GM18505 (cell line): ENCODE data around the gene SLC23A2.

Experiments used
- ATAC-seq: cut with Tn5 transposase; IDR thresholded peaks from one replicate; pipeline ENCODE4 v1.9.1; 2021; ENCODE audit not compliant: unreplicated experiment
- POLR2A ChIP-seq: IDR thresholded peaks from 4 replicates; pipeline ENCODE4 v1.6.1; 2011; ENCODE audit warnings: borderline replicate concordance; ENCODE audit not compliant: insufficient read depth, insufficient read length; ENCODE audit errors: extremely low read depth

Gene SLC23A2

DNA sequence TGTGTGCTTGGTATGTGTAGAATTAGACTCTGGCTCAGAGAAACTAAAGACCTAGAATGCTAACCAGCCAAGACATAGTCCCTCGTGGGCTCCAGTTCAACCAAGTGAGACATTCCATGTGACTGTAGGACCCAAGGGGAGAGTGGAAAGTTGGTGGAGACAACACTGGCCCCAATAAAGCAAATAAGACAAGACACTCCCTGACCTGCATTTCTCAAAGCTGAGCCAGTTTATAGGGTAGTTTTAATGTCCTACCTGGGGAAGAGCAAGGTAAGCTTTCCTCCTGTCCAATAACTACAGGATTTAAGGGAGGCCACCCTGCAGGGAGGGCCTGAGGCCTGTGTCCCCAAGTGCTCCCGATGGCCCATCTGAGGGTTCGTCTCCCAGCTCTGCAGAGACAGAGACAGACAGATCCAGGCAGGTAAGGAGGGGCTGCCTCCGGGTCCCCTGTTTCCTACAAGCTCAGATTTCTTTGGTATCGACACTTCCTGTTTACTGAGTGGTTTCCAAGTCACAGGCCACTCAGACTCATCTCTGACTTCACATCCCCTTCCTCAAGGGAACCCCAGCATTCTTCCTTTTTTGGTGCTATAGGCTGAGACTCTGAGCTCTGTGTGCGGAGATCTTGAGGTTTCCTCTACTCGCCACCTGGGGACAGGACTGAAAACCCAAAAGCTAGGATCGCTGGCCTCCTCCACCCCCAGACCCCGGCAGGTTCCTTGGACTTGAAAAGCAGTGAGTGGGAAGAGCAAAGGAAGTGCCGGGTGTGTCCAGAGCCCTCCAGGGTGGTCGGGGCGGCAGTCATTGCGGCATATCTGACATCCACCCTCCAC, 187.2 kb downstream of the SLC23A2 start:
- peak; percentile 35 for ATAC-seq
- peak; percentile 54 for TF ChIP-seq POLR2A

DNA sequence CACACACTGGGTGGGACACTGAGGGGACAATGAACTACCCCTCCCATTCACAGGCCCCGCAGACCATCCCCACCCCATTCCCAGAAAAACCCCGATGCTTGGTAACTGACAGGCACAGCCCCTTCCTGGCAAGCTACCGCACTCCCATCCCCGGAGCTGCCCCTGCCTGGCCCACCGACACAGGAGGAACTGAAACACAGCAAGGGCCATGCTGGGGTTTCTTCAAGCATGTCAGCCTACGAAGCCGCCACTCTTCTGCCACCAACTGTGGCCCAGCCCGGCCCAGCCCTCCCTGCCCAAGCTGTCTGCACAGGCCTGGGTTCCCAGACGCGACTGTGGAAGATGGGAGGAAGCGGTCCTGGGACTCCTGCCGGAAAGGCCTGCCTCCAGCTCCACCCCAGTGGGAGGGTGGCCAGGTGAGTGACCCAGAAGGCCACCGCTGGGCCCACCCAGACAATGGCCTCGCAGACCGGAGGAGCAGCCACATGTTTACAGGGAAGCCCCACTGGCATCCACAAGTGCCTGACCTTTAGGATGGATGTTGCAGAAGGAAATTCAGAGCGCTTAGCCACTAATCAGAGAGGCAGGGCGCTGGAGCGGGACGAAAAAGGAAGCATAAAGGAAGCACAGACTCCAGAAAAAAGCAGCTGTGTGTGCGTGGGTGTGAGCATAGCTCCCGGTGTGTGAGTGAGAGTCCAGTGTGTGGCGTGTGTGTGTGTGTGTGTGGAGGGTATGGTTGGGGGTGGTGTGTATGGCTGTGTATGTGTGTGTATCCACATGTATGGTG, 188.0 kb downstream of the SLC23A2 start:
- ATAC-seq = peak; percentile 39
- no peak for TF ChIP-seq POLR2A

DNA sequence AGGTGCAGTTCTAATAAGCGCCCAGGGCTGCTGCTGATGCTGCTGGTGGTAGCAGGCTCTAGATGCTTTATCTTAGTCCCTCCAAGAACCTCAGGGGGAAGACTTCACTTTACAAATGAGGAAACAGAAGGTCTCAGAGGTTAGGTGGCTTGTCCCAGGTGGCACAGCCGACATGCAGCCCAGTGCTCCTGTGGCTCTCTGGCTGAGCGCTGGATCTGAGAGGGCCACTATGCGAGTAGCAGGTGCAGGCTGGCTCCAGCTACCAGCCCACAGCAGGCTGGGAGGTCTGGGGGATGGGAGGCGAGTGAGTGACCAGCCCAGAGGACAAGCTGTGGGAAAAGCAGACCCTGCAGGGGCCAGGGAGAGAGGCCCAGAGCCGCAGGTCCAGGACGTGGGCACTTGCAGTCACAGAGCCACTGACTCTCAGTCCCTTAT, 188.7 kb downstream of the SLC23A2 start:
- ATAC-seq = no peak
- TF ChIP-seq POLR2A = no peak

DNA sequence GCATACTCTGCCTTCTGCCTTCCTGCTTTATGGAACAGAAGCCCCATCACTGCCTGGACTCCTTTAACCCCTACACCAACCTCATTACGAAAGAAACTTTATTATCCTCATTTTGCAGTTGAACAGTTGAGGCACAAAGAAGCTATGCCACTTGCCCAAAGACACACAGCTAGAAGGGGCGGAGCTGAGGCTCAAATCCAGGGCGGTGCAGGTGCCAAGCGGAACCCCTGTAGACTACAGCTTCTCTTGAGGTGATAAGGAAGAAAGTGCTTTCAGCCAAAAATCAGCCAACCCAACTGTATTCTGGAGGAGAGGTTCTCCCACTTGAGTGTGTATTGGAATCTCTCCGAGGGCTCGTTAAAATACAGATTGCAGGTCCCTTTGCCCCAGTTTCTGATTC, 189.1 kb downstream of the SLC23A2 start:
- no peak for ATAC-seq
- no peak for TF ChIP-seq POLR2A

DNA sequence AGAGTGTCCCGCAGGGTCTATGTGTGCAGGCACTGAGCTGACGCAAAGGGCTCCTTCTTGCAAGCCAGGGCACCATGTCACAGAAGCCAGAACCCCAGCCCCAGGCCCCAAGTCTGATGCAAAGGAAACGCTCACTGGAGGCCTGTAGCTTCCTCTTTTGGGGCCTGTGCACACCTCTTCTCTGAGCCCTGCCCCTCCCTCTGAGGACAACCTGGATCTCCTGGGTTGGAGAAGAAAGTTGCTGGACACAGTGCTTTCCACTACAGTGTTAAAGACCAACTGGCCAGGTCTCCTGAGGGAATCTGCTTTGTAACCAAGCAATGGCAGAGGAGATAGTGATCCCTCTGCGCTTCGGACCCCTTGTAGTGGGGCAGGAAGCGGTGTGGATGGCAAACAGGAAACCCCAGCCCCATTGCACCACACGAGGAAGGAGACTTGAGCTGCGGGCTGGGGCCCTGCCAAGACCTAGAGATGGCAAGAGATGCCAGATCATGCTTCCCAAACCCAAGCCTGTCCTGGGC, 189.6 kb downstream of the SLC23A2 start:
- no peak for TF ChIP-seq POLR2A
- ATAC-seq = no peak

DNA sequence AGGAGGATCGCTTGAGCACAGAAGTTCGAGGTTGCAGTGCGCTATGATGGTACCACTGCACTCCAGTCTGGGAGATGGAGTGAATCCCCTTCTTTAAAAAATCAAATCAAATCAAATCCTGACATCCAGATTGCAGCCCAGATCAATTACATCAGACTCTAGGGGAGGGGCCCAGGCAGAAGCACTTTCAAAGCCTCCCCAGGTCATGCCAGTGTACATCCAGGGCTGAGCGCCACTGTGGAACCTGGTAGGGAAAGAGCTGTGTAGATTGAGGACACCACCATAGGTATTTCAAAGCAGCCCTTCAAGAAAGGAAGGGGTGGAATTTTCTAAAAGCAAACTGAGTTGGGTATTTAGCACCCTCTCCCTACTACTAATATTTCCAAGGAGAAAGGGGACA, 190.1 kb downstream of the SLC23A2 start:
- ATAC-seq = no peak
- no peak for TF ChIP-seq POLR2A

DNA sequence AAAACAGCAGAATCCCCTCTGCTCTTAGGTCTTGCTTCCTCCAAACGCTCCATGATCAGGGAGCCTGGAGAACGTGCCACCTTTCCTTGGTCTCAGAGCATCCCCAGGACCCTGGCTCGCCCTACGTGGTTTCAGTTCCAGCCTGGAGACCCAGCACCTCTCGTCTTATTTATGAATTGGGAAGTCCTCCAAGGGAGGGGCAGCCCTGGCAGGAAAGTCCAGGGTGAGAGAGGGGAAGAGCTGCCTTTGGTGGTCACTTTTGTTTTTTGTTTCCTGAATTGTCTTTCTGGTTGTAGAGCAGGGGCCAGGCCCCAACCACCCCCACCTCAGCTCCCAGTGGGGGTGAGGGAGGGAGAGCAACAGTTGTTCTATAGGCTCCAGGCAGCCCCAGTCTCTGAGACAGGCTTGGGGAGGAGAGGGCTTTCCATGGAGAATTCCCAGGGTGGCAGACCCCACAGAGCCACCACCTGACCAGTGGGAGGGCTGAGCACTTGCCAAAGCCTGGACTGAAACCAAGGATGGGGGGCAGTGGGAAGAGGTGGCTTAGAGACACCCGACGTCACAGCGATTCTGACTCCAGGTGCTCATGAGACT, 190.8 kb downstream of the SLC23A2 start:
- ATAC-seq = no peak
- no peak for TF ChIP-seq POLR2A

DNA sequence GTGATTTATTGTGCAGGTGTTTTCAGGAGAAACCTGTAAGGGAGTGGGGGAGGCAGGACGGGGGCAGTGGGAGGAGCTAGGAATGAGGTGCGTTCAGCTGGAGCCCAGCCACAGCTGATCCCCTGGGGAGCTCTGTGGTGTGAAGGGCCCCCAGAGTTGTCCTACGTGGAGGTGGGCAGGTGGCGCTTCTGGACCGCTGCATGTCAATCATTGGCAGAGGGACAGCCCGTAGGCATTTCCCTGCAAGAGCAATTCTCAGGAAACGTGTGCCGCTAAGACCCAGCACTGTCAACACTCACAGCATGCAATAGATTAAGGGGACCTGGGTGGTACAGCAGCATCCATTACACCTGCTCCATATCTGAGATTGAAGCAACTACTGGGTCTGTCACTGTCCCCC, 191.6 kb downstream of the SLC23A2 start:
- TF ChIP-seq POLR2A = no peak
- no peak for ATAC-seq

DNA sequence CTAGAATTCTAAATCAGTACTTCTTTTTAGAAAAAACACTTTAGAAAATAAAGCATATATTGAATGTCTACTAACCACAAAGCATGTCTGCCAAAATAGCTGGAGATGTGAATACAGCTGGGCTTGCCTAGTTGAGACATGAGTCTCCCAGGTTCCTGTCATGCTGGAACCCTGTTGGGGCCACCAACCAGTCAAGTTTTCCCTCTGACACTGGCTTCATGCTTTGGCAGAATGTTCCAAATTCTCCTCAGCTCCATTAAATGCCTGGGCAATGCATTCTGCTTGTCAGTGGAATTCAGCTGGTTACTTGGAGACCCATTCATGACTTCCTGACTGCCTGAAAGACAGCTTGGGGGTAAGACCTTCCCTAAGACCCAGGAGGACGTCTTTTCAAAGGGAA, 192.4 kb downstream of the SLC23A2 start:
- ATAC-seq = no peak
- TF ChIP-seq POLR2A = no peak

DNA sequence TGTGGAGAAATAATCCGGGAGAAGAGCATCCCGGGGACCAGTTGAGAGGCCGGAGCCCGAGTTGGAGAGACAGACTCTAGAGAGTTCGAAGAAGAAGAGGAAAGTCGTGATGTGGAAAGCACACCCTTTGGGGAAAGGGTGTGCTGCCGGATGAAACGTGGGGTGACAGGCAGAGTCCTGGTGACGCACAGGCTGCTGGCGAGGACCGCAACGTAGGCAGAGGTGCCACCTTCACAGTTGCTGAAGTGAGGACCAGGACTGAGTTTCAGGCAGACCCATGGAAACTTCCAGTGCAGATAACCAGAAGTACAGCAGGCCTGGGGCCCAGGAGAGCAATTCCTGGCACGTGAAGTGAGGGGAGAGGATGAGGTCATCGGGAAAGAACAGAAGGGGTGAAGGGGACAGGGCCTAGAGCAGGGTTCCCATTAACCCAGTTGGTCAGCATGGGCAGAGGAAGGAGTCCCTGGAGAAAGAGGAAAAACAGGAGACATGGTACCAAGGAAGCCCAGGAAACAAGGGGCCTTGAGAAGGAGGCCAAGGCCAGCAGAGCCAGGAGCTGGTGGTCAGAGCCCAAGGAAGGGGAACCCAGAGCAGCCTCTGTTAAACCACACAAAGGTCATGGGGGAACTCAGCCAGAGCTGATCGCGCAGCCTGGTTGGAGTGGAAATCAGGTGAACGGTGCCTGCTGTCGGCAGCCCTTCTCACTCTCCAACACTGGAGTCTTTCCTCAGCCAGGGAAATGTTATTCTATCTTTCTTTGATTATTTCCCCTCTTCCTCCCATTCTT, 195.5 kb downstream of the SLC23A2 start:
- ATAC-seq = no peak
- no peak for TF ChIP-seq POLR2A

DNA sequence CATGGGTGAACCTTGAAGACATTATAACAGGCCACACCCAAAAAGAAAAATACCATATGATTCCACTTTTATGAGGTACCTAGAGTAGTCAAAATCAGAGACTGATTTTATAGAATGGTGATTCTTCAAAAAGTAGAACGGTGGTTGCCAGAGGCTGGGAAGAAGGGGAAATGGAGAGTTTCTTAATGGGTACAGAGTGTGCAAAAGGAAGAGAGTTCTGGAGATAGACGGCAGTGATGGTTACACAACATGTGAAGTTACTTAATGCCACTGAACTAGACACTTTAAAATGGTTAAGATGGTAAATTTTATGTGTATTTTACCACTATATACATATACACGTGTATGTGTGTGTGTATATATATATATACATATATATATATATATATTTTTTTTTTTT, 198.8 kb downstream of the SLC23A2 start:
- TF ChIP-seq POLR2A = no peak
- no peak for ATAC-seq
